D721Med (cell line): ENCODE data around the gene POC1A.
A peak's percentile ranks its signal among the peaks of the same experiment; 100 is the strongest.

ENCODE experiments used
- DNase-seq: peaks from one replicate; pipeline ENCODE4 v3.0.0; 2011; ENCODE audit warnings: low spot score; ENCODE audit not compliant: insufficient read length
- FAIRE-seq: peaks from 2 replicates; lab custom pipeline; 2011; peaks lifted over from hg19 to GRCh38; lab: Jason Lieb, UNC
- TF ChIP-seq, protein P1 (sequence below): IDR thresholded peaks from 2 replicates; pipeline ENCODE4 v1.5.1; 2012; ENCODE audit warnings: mild to moderate bottlenecking, control low read depth; ENCODE audit not compliant: insufficient read depth; ENCODE audit errors: missing control alignments

Gene POC1A

DNA sequence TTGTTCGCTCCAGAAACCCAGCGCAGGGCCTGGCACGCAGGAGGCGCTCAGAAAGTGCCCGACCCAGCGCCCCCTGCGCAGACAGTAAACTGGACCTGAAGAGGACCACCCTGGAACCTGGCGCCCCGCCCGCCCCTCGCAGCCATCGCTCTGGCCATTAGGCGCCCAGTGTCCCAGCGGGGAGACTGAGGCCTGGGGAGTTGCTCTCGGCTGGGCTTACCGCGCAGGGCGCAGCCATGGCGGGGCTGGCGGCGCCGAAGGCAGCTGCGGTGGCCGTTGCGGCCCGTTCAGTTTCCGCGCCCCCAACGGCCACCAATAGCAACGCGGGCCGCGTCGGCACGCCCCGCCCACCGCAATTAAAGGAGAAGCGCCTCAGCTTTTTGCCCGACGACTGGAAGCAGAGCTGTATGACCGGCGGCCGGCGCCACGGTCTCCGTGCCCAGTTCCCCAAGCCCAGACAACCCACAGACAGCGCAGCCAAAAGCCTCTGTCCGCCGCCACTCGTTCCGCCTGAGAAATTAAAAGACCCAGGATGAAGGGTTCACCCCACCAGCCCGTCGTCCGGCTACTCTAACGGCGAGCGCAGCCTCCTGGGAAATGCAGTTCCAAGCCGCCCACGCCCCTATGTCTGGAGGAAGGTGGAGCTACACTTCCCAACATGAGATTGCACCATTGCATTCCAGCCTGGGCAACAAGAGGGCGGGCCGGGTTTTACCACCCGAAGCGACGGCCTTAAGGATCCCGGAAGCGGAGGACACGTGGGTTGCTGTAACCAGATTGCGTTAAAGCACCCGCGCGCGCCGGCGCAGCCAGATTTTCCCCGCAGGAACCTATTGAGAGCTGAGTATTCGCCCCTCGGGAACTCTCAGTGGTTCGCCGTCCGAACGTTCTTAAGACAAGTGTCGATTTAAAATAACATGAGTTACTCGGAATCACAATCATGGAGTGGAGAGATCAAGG lies at the start of gene POC1A:
Gene POC1A (minus strand): TSS at position 289 of the 960 bp plus-strand sequence. CDS start 51 bp downstream, at position 238.
- FAIRE-seq (no peak), DNase-seq (peak; percentile 85)
- TF ChIP-seq, protein P1, sequence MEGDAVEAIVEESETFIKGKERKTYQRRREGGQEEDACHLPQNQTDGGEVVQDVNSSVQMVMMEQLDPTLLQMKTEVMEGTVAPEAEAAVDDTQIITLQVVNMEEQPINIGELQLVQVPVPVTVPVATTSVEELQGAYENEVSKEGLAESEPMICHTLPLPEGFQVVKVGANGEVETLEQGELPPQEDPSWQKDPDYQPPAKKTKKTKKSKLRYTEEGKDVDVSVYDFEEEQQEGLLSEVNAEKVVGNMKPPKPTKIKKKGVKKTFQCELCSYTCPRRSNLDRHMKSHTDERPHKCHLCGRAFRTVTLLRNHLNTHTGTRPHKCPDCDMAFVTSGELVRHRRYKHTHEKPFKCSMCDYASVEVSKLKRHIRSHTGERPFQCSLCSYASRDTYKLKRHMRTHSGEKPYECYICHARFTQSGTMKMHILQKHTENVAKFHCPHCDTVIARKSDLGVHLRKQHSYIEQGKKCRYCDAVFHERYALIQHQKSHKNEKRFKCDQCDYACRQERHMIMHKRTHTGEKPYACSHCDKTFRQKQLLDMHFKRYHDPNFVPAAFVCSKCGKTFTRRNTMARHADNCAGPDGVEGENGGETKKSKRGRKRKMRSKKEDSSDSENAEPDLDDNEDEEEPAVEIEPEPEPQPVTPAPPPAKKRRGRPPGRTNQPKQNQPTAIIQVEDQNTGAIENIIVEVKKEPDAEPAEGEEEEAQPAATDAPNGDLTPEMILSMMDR: no peak

DNA sequence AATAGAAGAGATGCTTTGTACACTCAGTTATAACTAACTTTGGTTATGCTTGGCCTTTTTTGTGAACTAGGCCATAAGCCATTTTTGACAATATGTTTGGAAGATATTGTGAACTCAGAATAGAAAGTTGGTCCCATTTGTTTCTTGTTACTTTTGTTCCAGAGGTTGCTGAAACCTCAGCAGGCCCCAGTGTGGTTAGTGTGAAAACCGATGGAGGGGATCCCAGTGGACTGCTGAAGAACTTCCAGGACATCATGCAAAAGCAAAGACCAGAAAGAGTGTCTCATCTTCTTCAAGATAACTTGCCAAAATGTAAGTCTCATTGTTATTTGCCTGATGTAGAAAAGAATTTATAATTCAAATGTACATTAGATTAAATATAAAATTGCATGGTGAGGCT lies 49.5 kb upstream of the POC1A start:
- DNase-seq (no peak), FAIRE-seq (no peak)
- TF ChIP-seq, protein P1: no peak

DNA sequence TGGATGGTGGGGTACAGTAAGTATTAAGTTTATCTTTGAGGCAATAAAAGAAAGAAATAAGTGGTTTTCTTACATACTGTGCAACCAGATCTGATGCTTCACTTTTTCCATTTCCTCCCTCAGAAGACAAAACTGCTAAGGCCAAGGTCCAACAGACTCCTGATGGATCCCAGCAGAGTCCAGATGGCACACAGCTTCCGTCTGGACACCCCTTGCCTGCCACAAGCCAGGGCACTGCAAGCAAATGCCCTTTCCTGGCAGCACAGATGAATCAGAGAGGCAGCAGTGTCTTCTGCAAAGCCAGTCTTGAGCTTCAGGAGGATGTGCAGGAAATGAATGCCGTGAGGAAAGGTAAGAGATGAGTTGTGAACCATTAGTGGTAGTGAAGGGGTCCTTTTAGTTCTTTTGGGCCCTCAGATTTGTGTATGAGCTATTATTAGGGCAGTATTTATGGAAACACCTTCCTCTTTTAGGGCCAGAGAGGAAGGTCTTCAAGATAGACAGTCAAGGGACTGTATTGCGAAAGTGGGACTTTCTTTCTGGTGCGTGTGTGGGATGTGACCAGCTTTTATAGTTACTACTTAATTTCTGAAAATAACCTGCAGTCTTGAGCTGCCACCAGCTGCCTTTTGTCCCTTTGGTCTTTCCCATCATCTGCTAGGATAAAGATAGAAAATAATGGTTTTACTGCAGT lies 48.3 kb upstream of the POC1A start:
- no peak for DNase-seq
- TF ChIP-seq, protein P1: no peak
- no peak for FAIRE-seq

DNA sequence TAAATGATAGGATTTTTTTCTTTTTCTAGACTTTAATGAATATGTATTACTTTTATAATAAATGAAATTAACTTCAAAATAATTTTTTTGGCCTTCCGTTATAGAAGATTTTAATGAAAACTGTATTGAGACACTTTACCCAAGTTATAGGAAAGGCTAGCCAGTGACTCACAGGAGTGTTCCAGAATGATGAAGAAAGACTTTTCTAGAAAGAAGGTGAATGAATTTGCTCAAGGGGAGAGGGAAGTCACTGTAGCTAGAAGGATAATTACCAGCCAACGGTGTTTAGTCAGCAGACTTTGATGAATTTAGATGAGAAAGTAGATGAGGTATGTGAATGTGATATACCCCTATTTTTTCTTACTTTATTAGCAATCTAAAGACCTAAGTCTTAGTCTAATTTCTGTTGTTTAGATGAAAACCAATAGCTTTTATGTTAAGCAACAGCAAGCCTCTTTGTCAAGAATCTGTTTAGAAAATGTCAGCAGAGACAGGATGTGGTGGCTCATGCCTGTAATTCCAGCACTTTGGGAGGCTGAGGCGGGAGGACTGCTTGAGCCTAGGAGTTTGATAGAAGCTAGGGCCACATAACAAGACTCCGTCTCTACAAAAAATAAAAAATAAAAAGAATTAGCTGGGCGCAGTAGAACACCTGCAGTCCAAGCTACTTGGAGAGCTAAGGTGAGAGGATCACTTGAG lies 46.9 kb upstream of the POC1A start:
- DNase-seq: no peak
- no peak for FAIRE-seq
- TF ChIP-seq, protein P1: no peak

DNA sequence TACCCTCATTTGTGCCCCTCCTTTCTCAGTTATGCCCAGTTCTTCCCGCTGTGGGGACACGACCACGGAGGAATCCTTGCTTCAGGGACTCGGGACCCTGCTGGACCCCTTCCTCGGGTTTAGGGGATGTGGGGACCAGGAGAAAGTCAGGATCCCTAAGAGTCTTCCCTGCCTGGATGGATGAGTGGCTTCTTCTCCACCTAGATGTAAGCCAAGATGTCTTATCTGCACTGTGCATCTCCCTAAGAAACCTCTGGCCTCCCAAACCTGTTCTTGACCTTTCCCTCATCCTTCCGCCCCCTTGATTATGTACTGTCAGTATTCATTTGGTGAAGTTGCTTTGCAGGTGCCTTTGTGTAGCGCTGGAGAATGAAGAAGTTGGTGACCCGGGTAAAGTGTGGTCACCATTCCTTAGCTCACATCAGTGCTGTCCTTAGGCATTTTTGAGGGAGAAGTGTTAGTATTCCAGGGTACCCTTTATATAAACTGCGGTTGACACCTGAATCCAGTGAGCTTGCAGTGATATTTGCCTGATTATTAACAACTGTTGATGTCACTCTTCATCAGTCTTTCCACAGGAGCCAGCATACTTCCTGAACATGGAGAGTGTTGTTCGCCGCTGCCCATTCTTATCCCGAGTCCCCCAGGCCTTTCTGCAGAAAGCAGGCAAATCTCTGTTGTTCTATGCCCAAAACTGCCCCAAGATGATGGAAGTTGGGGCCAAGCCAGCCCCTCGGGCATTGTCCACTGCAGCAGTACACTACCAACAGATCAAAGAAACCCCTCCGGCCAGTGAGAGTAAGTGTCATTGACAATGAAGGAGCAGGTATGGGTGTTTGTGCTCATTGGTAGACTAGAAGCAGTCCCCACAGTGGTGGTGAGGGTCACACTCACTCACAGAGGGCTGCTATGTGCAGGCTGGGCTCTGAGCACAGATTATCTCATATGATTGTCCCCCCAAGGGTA lies 44.7 kb upstream of the POC1A start:
- TF ChIP-seq, protein P1: no peak
- DNase-seq: no peak
- FAIRE-seq: no peak
